Stimulated activated naive B cell treated with anti-CD40 and anti-IgM and Interleukin-4, amounts not matched to agents 10 μg/mL and 1 μg/mL and 100 μg/mL, for 72 hours (primary cell): ENCODE results near the gene CRADD.

Source experiments
- ATAC-seq, 2 donors: fragments of 150-1000 bp; cut with Tn5 transposase; replicated peaks; 2 replicates each; pipeline ENCODE4 v1.10.0; 2021; ENCODE audit warnings: moderate library complexity in 1 of 2
- DNase-seq: peaks from one replicate; pipeline ENCODE4 v3.0.0; 2021
- H3K27ac Mint-ChIP-seq: one replicate; pipeline ENCODE4 v1.8.0; 2022; ENCODE audit warnings: mild to moderate bottlenecking, mixed read lengths
- H3K27me3 Mint-ChIP-seq, 2 donors: one replicate each; pipeline ENCODE4 v1.8.0; 2022; ENCODE audit warnings: mixed read lengths in 2 of 2
- H3K36me3 Mint-ChIP-seq, 2 donors: one replicate each; pipeline ENCODE4 v1.8.0; 2022; ENCODE audit warnings: mixed read lengths in 2 of 2, mild to moderate bottlenecking in 1 of 2
- H3K4me1 Mint-ChIP-seq, 2 donors: one replicate each; pipeline ENCODE4 v1.8.0; 2022; ENCODE audit warnings: mixed read lengths in 2 of 2, mild to moderate bottlenecking in 1 of 2
- H3K4me3 Mint-ChIP-seq, 2 donors: one replicate each; pipeline ENCODE4 v1.8.0; 2022; ENCODE audit warnings: mild to moderate bottlenecking in 2 of 2, mixed read lengths in 2 of 2, moderate library complexity in 1 of 2
- H3K9me3 Mint-ChIP-seq, 2 donors: one replicate each; pipeline ENCODE4 v1.8.0; 2022; ENCODE audit warnings: mixed read lengths in 2 of 2, mild to moderate bottlenecking in 1 of 2

The CRADD gene

DNA sequence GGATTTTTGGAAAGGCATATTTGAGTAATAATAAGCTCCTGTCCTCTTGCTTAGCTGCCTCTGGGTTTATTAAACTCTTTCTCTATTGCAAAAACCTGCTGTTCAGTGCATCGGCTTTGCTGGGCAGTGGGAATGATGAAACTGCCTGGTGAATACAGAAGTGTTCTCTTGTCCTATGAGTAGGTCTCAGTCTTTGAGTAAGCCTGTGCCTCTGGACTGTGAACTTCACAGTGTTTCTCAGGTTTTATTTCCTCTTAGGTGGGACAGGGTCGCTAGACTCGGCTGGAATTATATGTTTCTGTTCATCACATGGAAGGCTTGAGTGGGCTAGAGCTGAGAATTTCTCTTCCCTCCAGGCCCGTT is 46.4 kb downstream of the CRADD start:
- H3K36me3 Mint-ChIP-seq: peaks cover 14 to 27% of the 10 kb centered on the region in 2 donors
- H3K4me1 Mint-ChIP-seq: peaks cover 5 to 21% of the 10 kb centered on the region in 2 donors
- no peaks in the 10 kb centered on the region for H3K27me3 Mint-ChIP-seq
- H3K9me3 Mint-ChIP-seq: peaks cover 21 to 22% of the 10 kb centered on the region in 2 donors
- no peak for DNase-seq
- H3K4me3 Mint-ChIP-seq: no peak overlapping the region
- no peak for ATAC-seq
- H3K27ac Mint-ChIP-seq: no peak overlapping the region

DNA sequence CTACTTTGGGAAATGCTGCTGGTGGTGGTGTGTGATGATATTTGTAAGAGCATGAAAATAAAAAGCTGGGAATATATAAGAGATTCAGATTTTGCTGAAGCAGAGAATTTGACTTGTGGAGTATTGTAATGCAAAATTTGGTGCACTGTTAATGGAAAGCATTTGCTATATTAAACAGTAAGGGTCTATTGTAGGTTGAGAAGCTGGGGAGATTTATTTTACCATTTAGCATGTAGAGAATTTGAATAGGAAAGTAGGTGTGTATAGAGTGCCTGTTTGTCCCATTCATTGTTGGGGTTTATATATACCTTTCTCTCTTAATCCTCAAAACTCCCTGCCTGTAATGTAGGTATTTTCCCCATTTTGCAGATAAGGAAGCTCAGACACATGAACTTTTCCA is 48.4 kb downstream of the CRADD start:
- H3K4me3 Mint-ChIP-seq: no peak overlapping the region
- H3K27me3 Mint-ChIP-seq: no peaks in the 10 kb centered on the region
- no peak overlapping the region for H3K27ac Mint-ChIP-seq
- peaks cover 11 to 22% of the 10 kb centered on the region in 2 donors for H3K36me3 Mint-ChIP-seq
- ATAC-seq: no peak
- H3K9me3 Mint-ChIP-seq: peaks cover 14 to 18% of the 10 kb centered on the region in 2 donors
- peaks cover 5 to 21% of the 10 kb centered on the region in 2 donors for H3K4me1 Mint-ChIP-seq
- DNase-seq: no peak

DNA sequence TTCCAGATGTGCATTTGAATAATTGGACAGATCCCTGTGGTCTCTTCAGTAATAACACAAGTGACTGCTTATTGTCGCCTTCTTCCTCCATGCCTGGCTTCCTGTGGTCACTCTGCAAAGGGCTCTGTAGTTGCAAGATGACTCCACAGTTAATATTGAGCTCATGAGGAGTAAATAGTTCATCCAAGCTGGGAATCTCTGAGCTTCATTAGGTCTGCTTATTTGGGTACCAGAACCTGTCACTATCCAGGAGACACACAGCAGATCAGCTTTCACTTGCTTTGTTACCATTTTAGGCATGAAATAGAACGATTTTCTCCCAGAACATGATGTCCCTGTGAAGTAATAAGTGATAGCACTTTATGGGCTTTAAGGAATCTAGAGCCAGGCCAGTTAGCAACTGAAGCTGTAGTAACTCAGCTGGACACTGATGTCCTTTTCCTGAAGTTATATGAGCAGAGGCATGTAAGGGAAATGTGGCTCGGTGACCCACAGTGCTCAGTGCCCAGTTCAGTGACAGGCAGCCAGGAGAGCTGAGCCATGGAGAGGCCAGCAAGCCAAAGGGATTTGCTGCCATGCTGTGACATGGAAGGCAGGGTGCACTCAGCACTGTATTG is 50.1 kb downstream of the CRADD start:
- H3K4me3 Mint-ChIP-seq: no peak overlapping the region
- ATAC-seq (peak; percentile 33 to 56), DNase-seq (no peak)
- H3K4me1 Mint-ChIP-seq: peaks cover 5 to 21% of the 10 kb centered on the region in 2 donors
- peaks cover 6 to 10% of the 10 kb centered on the region in 2 donors for H3K9me3 Mint-ChIP-seq
- no peaks in the 10 kb centered on the region for H3K27me3 Mint-ChIP-seq
- H3K27ac Mint-ChIP-seq: no peak overlapping the region
- H3K36me3 Mint-ChIP-seq: peaks cover 8 to 14% of the 10 kb centered on the region in 2 donors

DNA sequence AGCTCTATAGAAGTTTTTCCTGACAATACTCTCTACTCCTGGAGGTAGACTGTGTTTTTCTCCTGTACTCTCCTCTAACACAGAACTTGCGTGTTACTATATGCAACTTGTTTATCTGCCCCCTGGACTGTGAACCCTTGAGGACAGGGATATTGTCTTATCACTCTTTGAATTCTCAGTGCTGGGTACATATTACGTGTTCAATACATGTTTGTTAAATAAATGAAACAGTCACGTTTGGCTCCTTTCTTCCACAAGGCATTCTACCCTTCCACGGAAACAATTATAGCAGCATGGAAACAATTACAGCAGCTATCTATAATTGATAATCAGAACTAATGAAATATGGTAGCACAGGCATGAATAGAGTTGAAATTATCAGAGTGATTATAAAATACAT is 50.7 kb downstream of the CRADD start:
- peaks cover 3 to 16% of the 10 kb centered on the region in 2 donors for H3K4me1 Mint-ChIP-seq
- DNase-seq (no peak), ATAC-seq (no peak)
- peaks cover 1 to 4% of the 10 kb centered on the region in 2 donors for H3K9me3 Mint-ChIP-seq
- no peaks in the 10 kb centered on the region for H3K27me3 Mint-ChIP-seq
- no peak overlapping the region for H3K4me3 Mint-ChIP-seq
- H3K36me3 Mint-ChIP-seq: peaks cover 3 to 8% of the 10 kb centered on the region in 2 donors
- no peak overlapping the region for H3K27ac Mint-ChIP-seq

DNA sequence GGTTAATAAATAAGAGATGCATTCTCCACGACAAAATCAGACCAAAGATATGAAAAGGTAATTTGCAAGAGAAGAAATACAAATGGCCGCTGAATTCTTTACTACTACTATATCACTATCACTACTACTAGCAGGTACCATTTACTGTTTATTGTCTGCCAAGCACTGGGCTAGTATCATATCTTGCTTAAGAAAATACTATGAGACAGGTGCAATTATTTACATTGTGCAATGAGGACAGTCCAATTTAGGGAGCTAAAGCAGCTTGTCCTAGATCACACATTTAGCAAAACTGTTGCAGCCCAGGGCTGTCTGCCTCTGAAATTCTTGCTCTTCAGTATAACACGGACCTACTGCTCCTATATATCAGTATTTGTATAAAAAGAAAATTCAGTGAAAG is 52.8 kb downstream of the CRADD start:
- peaks cover 9 to 20% of the 10 kb centered on the region in 2 donors for H3K4me1 Mint-ChIP-seq
- no peak overlapping the region for H3K4me3 Mint-ChIP-seq
- H3K9me3 Mint-ChIP-seq: peaks cover 0 to 2% of the 10 kb centered on the region in 2 donors
- H3K36me3 Mint-ChIP-seq: peaks cover 6 to 12% of the 10 kb centered on the region in 2 donors
- H3K27me3 Mint-ChIP-seq: no peaks in the 10 kb centered on the region
- H3K27ac Mint-ChIP-seq: no peak overlapping the region
- ATAC-seq (no peak), DNase-seq (no peak)

DNA sequence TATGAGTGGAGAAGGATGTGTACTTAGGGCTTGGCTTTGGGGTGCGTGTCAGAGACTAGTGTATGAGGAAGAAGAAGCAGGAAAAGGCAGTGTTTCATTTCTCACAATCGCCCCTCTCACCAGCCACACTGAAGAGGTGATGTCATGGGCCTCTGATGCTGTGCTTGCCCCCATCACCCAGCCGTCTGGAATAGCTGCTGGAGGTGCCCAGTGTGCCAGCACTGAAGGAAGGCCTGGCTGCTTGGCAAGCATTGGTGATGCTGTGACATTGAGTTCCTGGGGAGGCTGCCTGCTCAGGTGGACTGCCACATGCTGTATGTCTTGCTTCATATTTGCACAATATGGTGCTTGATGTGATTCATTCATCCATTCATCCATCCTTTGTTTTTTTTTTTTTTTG is 56.2 kb downstream of the CRADD start:
- DNase-seq: no peak
- no peak overlapping the region for H3K27ac Mint-ChIP-seq
- peaks cover 13 to 20% of the 10 kb centered on the region in 2 donors for H3K4me1 Mint-ChIP-seq
- no peak overlapping the region for H3K4me3 Mint-ChIP-seq
- H3K27me3 Mint-ChIP-seq: no peaks in the 10 kb centered on the region
- H3K9me3 Mint-ChIP-seq: peaks cover 0 to 2% of the 10 kb centered on the region in 2 donors
- peak; percentile 58 to 77 for ATAC-seq
- peaks cover 6 to 9% of the 10 kb centered on the region in 2 donors for H3K36me3 Mint-ChIP-seq

DNA sequence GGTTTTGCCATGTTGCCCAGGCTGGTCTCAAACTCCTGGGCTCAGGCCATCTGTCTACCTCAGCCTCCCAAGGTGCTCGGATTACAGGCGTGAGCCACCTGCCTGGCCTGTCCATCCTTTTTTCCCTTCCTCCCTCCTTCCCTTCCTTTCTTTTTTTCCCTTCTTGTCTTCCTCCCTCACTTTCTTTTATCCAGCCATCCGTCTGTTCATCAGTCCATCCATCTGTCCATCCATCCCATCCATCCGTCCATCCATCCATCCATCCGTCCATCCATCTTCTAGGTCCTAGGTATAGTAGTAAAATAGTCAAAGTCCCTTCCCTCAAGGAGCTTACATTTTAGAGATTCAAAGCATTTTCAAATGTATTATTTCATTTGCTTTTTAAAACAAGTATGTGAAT is 56.8 kb downstream of the CRADD start:
- H3K36me3 Mint-ChIP-seq: peaks cover 6 to 9% of the 10 kb centered on the region in 2 donors
- H3K4me3 Mint-ChIP-seq: no peak overlapping the region
- peaks cover 0 to 4% of the 10 kb centered on the region in 2 donors for H3K27me3 Mint-ChIP-seq
- DNase-seq (no peak), ATAC-seq (no peak)
- peaks cover 15 to 26% of the 10 kb centered on the region in 2 donors for H3K4me1 Mint-ChIP-seq
- H3K27ac Mint-ChIP-seq: no peak overlapping the region
- peaks cover 0 to 2% of the 10 kb centered on the region in 2 donors for H3K9me3 Mint-ChIP-seq

DNA sequence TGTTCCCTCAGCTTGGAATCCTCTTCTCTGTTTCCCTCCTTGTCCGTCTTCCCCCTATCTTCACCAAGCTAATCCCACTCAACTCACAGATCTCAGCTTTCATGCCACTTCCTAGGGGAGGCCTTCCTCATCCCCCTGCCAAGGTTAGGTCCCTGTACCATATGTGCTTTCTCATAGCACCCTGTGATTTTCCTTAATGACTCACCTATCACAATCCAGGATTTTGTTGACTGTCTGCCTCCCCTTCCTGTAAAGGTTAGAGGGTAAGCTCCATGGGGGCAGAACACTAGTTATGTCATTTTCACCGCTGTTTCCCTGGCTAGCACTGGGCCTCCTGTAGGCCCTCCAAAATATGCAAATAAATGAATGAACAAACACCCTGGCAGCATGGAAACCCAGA is 57.6 kb downstream of the CRADD start:
- ATAC-seq: no peak
- Mint-ChIP-seq H3K27me3 (peaks cover 0 to 4% of the 10 kb centered on the region in 2 donors), H3K4me3 (no peak overlapping the region), H3K4me1 (peaks cover 18 to 26% of the 10 kb centered on the region in 2 donors), H3K27ac (no peak overlapping the region), H3K9me3 (peaks cover 0 to 2% of the 10 kb centered on the region in 2 donors), H3K36me3 (peaks cover 6 to 9% of the 10 kb centered on the region in 2 donors)
- no peak for DNase-seq

DNA sequence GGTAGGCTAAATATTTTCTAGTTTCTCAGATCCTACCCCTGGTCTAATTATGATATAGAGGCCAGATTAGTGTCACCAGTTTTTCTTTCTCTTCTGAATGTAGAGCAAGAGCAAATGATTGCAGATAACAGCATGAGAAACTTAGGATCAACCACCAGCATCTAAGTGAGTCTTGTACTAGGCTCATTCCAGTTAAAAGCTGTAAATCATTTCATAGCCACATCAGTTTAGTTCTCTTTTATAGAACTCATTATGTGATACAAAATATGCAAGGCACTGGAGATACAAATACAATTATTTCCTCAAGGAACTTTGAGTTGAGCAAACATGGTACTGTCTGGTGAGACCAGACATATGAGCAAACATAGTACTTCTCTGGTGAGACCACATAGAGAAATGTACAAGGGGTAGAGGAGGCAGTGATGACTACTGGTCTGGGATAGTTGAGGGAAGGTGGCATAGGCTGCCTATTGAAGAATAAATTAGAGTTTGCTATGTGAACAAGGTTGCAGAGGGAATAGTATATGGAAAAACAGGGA is 59.5 kb downstream of the CRADD start:
- Mint-ChIP-seq H3K4me3 (no peak overlapping the region), H3K9me3 (peaks cover 0 to 2% of the 10 kb centered on the region in 2 donors), H3K27me3 (peaks cover 0 to 4% of the 10 kb centered on the region in 2 donors), H3K4me1 (peaks cover 20 to 36% of the 10 kb centered on the region in 2 donors), H3K27ac (no peak overlapping the region), H3K36me3 (peaks cover 6 to 9% of the 10 kb centered on the region in 2 donors)
- DNase-seq (no peak), ATAC-seq (no peak)

DNA sequence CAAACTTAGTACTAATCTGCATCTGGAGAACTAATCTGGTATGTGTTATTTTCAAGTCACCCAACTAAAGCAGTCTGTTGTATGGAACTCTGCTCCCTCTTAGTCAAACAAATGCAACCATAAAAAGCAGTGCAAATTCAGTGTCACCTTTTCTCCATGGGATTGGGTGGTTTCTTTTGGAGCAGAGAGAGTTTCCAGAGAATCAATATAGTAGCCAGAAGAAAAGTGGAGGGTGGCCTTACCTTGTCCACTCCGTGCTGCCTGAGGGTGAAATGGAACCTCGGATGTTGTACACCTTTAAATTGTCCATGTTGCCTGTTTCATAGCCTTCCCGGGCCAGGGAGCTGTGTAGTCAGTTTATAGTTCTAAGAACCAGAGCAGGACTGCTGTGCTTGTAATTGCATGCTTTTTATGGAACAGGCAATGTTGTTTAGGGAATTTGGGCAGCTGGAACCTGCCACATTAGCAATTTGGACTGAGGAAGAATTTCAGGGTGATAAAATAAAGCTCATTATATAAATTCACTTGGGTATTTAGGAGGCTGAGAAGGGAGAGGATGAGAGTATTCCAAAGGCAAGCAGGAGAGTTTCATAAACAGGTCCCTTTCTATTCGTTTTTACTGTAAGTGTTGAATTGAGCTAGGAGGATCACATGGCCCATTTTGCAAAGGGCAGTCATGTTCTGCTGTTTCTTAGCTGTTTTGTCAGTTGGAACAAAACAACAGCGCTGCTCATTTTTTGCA is 60.5 kb downstream of the CRADD start:
- DNase-seq: no peak
- H3K4me3 Mint-ChIP-seq: no peak overlapping the region
- ATAC-seq: no peak
- peaks cover 0 to 2% of the 10 kb centered on the region in 2 donors for H3K9me3 Mint-ChIP-seq
- H3K27ac Mint-ChIP-seq: peak overlapping the region; percentile 53
- H3K4me1 Mint-ChIP-seq: peaks cover 23 to 40% of the 10 kb centered on the region in 2 donors
- peaks cover 0 to 4% of the 10 kb centered on the region in 2 donors for H3K27me3 Mint-ChIP-seq
- peaks cover 6 to 9% of the 10 kb centered on the region in 2 donors for H3K36me3 Mint-ChIP-seq

DNA sequence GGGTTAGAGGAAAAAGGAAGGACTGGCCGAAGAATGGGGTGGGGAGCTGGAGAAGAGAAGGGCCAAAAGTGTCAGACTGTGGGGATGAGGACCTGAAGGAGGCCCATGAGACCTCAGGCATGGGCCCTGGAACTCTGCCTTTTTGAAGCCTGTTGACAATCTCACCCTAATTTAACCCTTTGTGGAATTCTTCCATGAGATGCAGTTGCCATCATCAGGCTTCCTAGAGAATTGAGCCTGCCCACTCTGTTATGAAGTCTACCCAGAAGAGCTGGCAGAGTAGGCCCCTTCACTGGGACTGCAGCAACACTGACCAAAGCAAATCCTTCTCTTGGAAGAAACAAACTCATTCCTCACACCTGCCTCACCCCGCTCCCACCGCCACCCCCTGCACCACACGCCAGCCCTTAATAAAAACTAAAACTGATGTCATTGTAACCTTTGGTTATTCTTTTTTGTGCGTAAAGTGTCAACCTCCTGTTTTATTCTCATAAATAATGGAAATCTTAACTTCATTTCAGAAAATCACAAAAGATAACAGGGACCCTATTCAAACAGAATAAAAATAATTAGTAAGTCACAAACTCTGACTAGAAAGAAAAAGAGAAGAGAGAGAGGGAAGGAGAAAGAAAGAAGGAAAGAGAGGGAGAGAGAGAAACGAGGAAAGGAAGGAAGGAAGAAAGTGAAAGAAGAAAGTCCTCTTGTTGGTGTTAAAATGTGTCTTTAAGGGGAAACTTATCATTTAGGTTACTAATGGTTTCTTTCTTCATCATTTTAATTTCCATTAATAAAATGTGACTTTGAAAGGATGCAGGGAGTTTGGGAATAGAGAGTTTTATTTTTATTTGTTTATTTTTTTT is 61.3 kb downstream of the CRADD start:
- peaks cover 19 to 37% of the 10 kb centered on the region in 2 donors for H3K4me1 Mint-ChIP-seq
- DNase-seq (no peak), ATAC-seq (no peak)
- peak overlapping the region; percentile 53 for H3K27ac Mint-ChIP-seq
- H3K36me3 Mint-ChIP-seq: peaks cover 6 to 9% of the 10 kb centered on the region in 2 donors
- peaks cover 0 to 2% of the 10 kb centered on the region in 2 donors for H3K9me3 Mint-ChIP-seq
- peak overlapping the region; percentile 5 to 64 for H3K4me3 Mint-ChIP-seq
- H3K27me3 Mint-ChIP-seq: peaks cover 0 to 4% of the 10 kb centered on the region in 2 donors

DNA sequence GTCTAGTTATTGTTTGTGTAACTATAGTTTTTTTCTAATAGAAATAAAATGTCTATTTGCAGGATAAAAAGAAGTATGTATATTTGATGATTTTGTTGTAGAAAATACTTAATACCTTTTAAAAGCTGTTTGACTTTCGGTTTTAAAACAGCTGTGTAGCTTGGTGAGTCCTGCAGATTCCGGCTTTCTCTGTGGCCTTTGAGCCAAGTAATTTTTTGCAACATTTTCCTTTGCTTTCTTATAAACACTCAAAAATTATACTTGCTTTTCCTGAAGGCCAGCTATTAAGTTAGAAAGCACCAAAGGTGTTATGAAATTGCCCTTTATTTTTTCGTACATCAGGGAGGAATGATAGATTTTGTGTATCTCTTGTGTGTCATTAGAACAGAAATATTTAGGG is 63.6 kb downstream of the CRADD start:
- Mint-ChIP-seq H3K27me3 (peaks cover 0 to 4% of the 10 kb centered on the region in 2 donors), H3K36me3 (no peaks in the 10 kb centered on the region), H3K4me1 (peaks cover 21 to 32% of the 10 kb centered on the region in 2 donors), H3K27ac (no peak overlapping the region), H3K9me3 (no peaks in the 10 kb centered on the region), H3K4me3 (peak overlapping the region; percentile 92 to 95)
- ATAC-seq (no peak), DNase-seq (no peak)

DNA sequence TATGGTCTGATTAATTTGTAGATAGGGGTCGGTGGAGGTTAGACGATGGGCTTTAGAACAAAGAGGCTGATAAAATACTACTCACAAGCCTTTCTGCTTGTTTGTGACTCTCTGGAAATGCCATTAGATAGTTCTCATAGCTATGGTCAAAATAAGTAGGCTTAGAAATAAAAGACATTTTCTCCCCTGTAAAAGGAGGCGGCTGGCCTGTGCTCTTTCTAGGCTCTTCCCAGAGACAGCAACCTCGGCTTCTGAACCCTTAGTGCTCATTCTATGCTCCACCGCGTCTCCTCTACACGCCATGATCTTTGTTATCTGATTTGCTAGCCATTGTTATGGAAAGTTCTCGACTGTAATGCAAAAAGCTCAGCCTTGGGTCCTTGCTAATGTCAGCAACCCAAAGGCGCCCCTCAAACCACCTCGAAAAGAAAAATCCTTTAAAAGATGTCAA is 64.5 kb downstream of the CRADD start:
- Mint-ChIP-seq H3K4me3 (peak overlapping the region; percentile 92 to 95), H3K27me3 (peaks cover 0 to 4% of the 10 kb centered on the region in 2 donors), H3K36me3 (no peaks in the 10 kb centered on the region), H3K9me3 (no peaks in the 10 kb centered on the region), H3K27ac (peak overlapping the region; percentile 85), H3K4me1 (peaks cover 21 to 32% of the 10 kb centered on the region in 2 donors)
- DNase-seq (peak; percentile 14), ATAC-seq (peak; percentile 63 to 73)
